Large intestine (tissue), 3 donors: Measurements from ENCODE around the gene PPP2R5C. TPM values are rescaled to one million over a fixed set of nuclear protein-coding genes. Genes with fewer than 3 reads are reported as not detected.
A peak's percentile ranks its signal among the peaks of the same experiment; 100 is the strongest.

ENCODE experiments used
- DNase-seq, 2 donors: peaks; one replicate each; pipeline versions ENCODE4 v3.0.0 to v3.0.0-alpha.2; 2013
- H3K27ac ChIP-seq: one replicate; pipeline ENCODE4 v1.5.1; 2013; ENCODE audit warnings: low read length
- H3K27me3 ChIP-seq: 2 replicates; pipeline ENCODE4 v1.6.1; 2013; ENCODE audit warnings: low read length; ENCODE audit not compliant: control insufficient read depth, insufficient read depth
- H3K36me3 ChIP-seq: 2 replicates; pipeline ENCODE4 v1.6.1; 2013; ENCODE audit warnings: low read length; ENCODE audit not compliant: control insufficient read depth, insufficient read depth
- H3K4me1 ChIP-seq: one replicate; pipeline ENCODE4 v1.6.1; 2013; ENCODE audit warnings: low read length; ENCODE audit not compliant: control insufficient read depth, insufficient read depth
- H3K4me3 ChIP-seq: one replicate; pipeline ENCODE4 v1.5.1; 2013; ENCODE audit warnings: low read length
- H3K9me3 ChIP-seq: one replicate; pipeline ENCODE4 v1.6.1; 2013; ENCODE audit warnings: mild to moderate bottlenecking, low read depth, low read length, moderate library complexity; ENCODE audit not compliant: control insufficient read depth
- WGBS: methylation state at CpG from one replicate; pipeline ENCODE4 v1.1.5; 2013; ENCODE audit warnings: low lambda C conversion rate; ENCODE audit not compliant: insufficient coverage; 5-methylcytosine and 5-hydroxymethylcytosine counted together
- polyA plus RNA-seq: library from polyadenylated mRNA; unstranded; fragments of 120-200 nt; gene quantifications from one replicate; pipeline ENCODE4 v1.2.1, GENCODE V29; 2013

Gene PPP2R5C
- polyA plus RNA-seq, 1 donor = 93.4 TPM

- H3K4me1 ChIP-seq = no peaks in the 10 kb centered on the region
- H3K4me3 ChIP-seq = peak overlapping the region; percentile 32
- no CpG with 5 or more reads among the region's 67 CpGs for WGBS
- H3K27me3 ChIP-seq = peaks cover 31% of the 10 kb centered on the region
- H3K9me3 ChIP-seq = no peaks in the 10 kb centered on the region
- H3K27ac ChIP-seq = no peak overlapping the region
- H3K36me3 ChIP-seq = peaks cover 2% of the 10 kb centered on the region
- peak in 1 of 2 donors; percentile 30 for DNase-seq
These were observed 19.9 kb downstream of the PPP2R5C start for GRCh38 chr14:101781240-101782061.

- Histone ChIP-seq H3K27me3 (peaks cover 31% of the 10 kb centered on the region), H3K27ac (no peak overlapping the region), H3K4me3 (no peak overlapping the region), H3K36me3 (peaks cover 2% of the 10 kb centered on the region), H3K4me1 (no peaks in the 10 kb centered on the region), H3K9me3 (no peaks in the 10 kb centered on the region)
- WGBS = no CpG with 5 or more reads among the region's 12 CpGs
- no peak for DNase-seq
These were observed 21.9 kb downstream of the PPP2R5C start for GRCh38 chr14:101783260-101784016.

DNA sequence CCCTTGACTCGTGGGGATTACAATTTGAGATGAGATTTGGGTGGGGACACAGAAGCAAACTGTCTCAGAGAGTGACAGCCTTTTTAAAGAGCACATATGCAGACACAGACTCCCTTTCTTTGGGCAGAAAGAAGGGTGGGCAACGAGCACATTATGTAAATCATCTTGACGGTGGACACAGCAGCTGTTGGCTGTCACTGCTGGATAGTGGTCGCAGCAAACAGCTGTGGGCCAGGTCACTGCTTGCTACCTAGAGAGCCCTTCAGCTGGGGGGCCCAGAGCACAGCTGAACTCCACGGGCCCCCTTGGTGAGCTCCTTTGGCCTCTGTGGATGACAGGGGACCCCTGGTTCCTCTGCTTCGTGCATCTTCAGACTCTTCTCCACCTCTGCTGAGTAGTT is 23.1 kb downstream of the PPP2R5C start:
- H3K27me3 ChIP-seq = peaks cover 22% of the 10 kb centered on the region
- H3K27ac ChIP-seq = no peak overlapping the region
- WGBS = no CpG with 5 or more reads among the region's 6 CpGs
- H3K9me3 ChIP-seq = no peaks in the 10 kb centered on the region
- H3K4me1 ChIP-seq = no peaks in the 10 kb centered on the region
- peaks cover 2% of the 10 kb centered on the region for H3K36me3 ChIP-seq
- no peak for DNase-seq
- no peak overlapping the region for H3K4me3 ChIP-seq

DNA sequence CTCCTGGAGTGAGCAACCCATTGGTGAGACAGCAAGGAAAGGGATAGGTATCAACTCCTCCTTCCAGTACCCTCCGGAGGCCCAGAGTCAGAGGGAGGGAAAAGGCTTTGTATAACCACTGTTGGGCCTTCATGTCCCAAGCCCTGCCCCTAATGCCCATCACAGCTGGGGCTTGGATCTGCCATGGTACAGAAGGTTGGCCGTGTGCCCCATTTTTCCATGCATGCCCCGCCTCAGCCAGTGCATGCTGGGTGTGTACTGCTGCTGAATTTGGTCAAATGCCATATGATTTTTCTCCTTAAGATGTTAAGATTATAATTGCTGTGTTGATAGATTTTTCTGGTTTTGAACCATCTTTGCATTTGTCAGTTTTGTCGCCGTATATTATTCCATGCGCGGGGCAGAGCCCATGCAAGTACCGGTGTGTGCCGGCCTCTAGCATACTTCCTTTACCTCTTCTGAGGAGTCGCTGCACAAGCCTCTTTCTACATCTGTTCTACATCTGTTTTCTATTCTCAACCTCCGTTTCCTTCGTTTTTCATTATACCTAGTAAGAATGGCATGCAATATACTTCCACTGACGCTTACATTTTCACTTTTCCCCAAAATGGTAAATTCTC is 26.6 kb downstream of the PPP2R5C start:
- no peak for DNase-seq
- no peaks in the 10 kb centered on the region for H3K27me3 ChIP-seq
- no peak overlapping the region for H3K27ac ChIP-seq
- H3K4me1 ChIP-seq = no peaks in the 10 kb centered on the region
- no peaks in the 10 kb centered on the region for H3K9me3 ChIP-seq
- H3K4me3 ChIP-seq = no peak overlapping the region
- WGBS = 96% methylated on average over 10 of the region's 13 CpGs
- peaks cover 2% of the 10 kb centered on the region for H3K36me3 ChIP-seq

DNA sequence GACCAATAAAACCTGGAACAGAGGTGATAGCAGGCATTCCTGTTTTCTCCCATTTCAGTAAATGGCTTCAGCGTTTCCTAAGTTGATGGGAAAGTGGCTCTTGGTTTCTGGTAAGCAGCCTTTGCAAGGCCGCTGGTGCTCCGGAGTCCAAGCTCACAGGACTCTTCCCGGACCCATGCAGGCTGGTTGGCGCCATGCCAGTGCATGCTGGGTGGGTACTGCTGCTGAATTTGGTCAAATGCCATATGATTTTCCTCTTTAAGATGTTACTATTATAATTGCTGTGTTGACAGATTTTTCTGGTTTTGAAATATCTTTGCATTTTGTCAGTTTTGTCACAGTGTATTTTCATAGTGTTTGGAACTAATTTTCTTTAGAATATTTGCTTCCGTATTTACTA is 27.7 kb downstream of the PPP2R5C start:
- WGBS = 100% methylated on average over 1 of the region's 6 CpGs
- peaks cover 2% of the 10 kb centered on the region for H3K36me3 ChIP-seq
- no peak overlapping the region for H3K27ac ChIP-seq
- no peaks in the 10 kb centered on the region for H3K4me1 ChIP-seq
- peaks cover 2% of the 10 kb centered on the region for H3K9me3 ChIP-seq
- H3K4me3 ChIP-seq = no peak overlapping the region
- no peak for DNase-seq
- no peaks in the 10 kb centered on the region for H3K27me3 ChIP-seq

DNA sequence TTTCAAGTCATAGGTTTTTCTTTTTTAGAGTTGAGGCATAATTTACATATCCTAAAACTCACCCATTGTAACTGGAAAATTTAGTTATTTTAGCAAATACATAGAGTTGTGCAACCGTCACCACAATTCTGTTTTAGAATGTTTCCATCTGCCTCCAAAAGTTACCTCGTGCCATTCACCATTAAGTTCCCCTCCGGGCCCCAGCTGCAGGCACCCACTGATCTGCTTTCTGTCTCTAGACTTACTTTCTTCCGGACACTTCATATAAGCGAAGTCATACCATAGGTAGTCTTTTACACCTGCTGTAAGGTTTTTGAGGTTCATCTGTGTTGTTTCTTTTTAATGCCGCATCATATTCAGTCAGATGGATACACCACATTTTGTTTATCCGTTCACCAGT is 28.7 kb downstream of the PPP2R5C start:
- H3K9me3 ChIP-seq = peaks cover 2% of the 10 kb centered on the region
- H3K27me3 ChIP-seq = no peaks in the 10 kb centered on the region
- no peaks in the 10 kb centered on the region for H3K4me1 ChIP-seq
- 100% methylated on average over 3 of the region's 7 CpGs for WGBS
- no peak overlapping the region for H3K27ac ChIP-seq
- no peaks in the 10 kb centered on the region for H3K36me3 ChIP-seq
- DNase-seq = no peak
- no peak overlapping the region for H3K4me3 ChIP-seq

- WGBS = 17% methylated on average over 1 of the region's 5 CpGs
- no peaks in the 10 kb centered on the region for H3K27me3 ChIP-seq
- no peak overlapping the region for H3K27ac ChIP-seq
- H3K4me1 ChIP-seq = no peaks in the 10 kb centered on the region
- H3K4me3 ChIP-seq = no peak overlapping the region
- DNase-seq = peak in 1 of 2 donors; percentile 63
- peaks cover under 1% of the 10 kb centered on the region for H3K36me3 ChIP-seq
- peaks cover 2% of the 10 kb centered on the region for H3K9me3 ChIP-seq
These were observed 30.5 kb downstream of the PPP2R5C start for GRCh38 chr14:101791919-101792572.

DNA sequence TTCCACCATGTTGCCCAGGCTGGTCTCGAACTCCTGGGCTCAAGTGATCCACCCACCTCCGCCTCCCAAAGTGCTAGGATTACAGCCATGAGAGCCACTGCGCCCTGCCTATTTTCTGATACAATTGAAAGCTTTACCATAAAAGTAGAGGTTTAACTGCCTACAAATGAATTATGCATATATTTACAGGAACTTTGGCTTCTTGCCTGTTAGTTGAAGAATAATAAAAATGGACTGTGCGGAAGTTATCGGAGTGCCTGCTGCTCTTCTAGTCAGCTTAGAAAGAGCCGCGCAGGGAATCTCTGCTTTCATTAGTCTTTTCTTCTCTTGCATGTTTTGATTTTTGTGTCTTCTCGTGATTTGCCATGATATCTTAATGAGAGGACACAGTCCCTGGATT is 34.5 kb downstream of the PPP2R5C start:
- Histone ChIP-seq H3K9me3 (peaks cover 2% of the 10 kb centered on the region), H3K27ac (no peak overlapping the region), H3K4me3 (no peak overlapping the region), H3K36me3 (peaks cover 3% of the 10 kb centered on the region), H3K4me1 (no peaks in the 10 kb centered on the region), H3K27me3 (no peaks in the 10 kb centered on the region)
- DNase-seq = no peak
- no CpG with 5 or more reads among the region's 8 CpGs for WGBS

GRCh38 chr14:101796479-101796878 is 35.0 kb downstream of the PPP2R5C start:
- DNase-seq = no peak
- Histone ChIP-seq H3K36me3 (peaks cover 3% of the 10 kb centered on the region), H3K9me3 (peaks cover 2% of the 10 kb centered on the region), H3K27ac (peak overlapping the region; percentile 13), H3K27me3 (no peaks in the 10 kb centered on the region), H3K4me1 (no peaks in the 10 kb centered on the region), H3K4me3 (no peak overlapping the region)
- 100% methylated on average over 1 of the region's 10 CpGs for WGBS

DNA sequence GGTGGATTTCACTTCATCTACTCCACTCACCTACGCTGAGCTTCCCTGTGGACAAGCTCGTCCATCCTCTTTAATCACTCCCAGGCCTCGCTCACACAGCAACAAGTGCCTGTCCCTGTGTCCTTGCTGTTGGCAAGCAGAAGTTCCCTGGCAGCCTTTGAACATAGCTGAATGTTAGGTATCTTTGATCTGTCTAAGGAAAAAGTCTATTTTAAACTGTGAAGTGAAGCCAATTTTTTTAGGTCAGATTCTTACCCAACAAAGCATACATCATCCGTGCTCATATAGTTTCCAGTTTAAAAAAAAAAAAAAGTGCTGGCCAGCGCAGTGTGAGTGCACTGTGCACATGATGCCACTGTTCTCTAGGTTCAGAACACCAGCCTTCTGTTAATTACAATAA is 36.3 kb downstream of the PPP2R5C start:
- no peak overlapping the region for H3K4me3 ChIP-seq
- no peak for DNase-seq
- no peaks in the 10 kb centered on the region for H3K4me1 ChIP-seq
- H3K9me3 ChIP-seq = peaks cover 2% of the 10 kb centered on the region
- no peaks in the 10 kb centered on the region for H3K27me3 ChIP-seq
- no peak overlapping the region for H3K27ac ChIP-seq
- peaks cover 3% of the 10 kb centered on the region for H3K36me3 ChIP-seq
- no CpG with 5 or more reads among the region's 5 CpGs for WGBS
